Smooth muscle cell (in vitro differentiated cells): ENCODE results near the gene ARAP3. TPM values are rescaled to one million over a fixed set of nuclear protein-coding genes. Genes with fewer than 3 reads are reported as not detected.

Experiments used
- DNase-seq: peaks from one replicate; lab custom pipeline; 2025; ENCODE audit not compliant: unreplicated experiment; lab: John Stamatoyannopoulos, UW
- H2AFZ ChIP-seq: fragments of 200-600 bp; sonication (generic); 2 replicates; pipeline ENCODE4 v1.6.0; 2016; ENCODE audit warnings: antibody characterized with exemption, low read depth, mild to moderate bottlenecking
- H3F3A ChIP-seq: fragments of 200-600 bp; sonication (generic); 2 replicates; pipeline ENCODE4 v1.6.0; 2017; ENCODE audit warnings: antibody characterized with exemption, low read depth
- H3K27ac ChIP-seq: fragments of 200-600 bp; sonication (generic); 2 replicates; pipeline ENCODE4 v1.5.1; 2016; ENCODE audit warnings: low read depth, mild to moderate bottlenecking
- H3K27me3 ChIP-seq: fragments of 200-600 bp; sonication (generic); 2 replicates; pipeline ENCODE4 v1.6.1; 2016; ENCODE audit warnings: low read depth, mild to moderate bottlenecking
- H3K36me3 ChIP-seq: fragments of 200-600 bp; sonication (generic); 2 replicates; pipeline ENCODE4 v1.5.1; 2016; ENCODE audit warnings: low read depth
- H3K4me1 ChIP-seq: fragments of 200-600 bp; sonication (generic); 2 replicates; pipeline ENCODE4 v1.5.1; 2016; ENCODE audit warnings: low read depth
- H3K4me2 ChIP-seq: fragments of 200-600 bp; sonication (generic); 2 replicates; pipeline ENCODE4 v1.6.0; 2016; ENCODE audit warnings: mild to moderate bottlenecking
- H3K4me3 ChIP-seq: fragments of 200-600 bp; sonication (generic); 2 replicates; pipeline ENCODE4 v1.5.1; 2016; ENCODE audit warnings: mild to moderate bottlenecking
- H3K79me2 ChIP-seq: fragments of 200-600 bp; sonication (generic); 2 replicates; pipeline ENCODE4 v1.6.0; 2016; ENCODE audit warnings: low read depth, mild to moderate bottlenecking
- H3K9ac ChIP-seq: fragments of 200-600 bp; sonication (generic); 2 replicates; pipeline ENCODE4 v1.6.0; 2016; ENCODE audit warnings: low read depth
- H3K9me3 ChIP-seq: fragments of 200-600 bp; sonication (generic); replicated peaks from 2 replicates; pipeline ENCODE4 v1.5.1; 2016; ENCODE audit warnings: low read depth
- H4K20me1 ChIP-seq: fragments of 200-600 bp; sonication (generic); 2 replicates; pipeline ENCODE4 v1.6.0; 2016; ENCODE audit warnings: low read depth
- CTCF ChIP-seq: fragments of 200-600 bp; sonication (generic); IDR thresholded peaks from 2 replicates; pipeline ENCODE4 v1.5.1; 2017; ENCODE audit warnings: borderline replicate concordance, mild to moderate bottlenecking, antibody characterized with exemption; ENCODE audit not compliant: insufficient read depth, poor library complexity, severe bottlenecking
- WGBS: methylation state at CpG from one replicate; pipeline ENCODE4 v1.1.7; 2016; ENCODE audit warnings: low lambda C conversion rate; 5-methylcytosine and 5-hydroxymethylcytosine counted together
- polyA plus RNA-seq: library from polyadenylated mRNA; unstranded; fragments of >200 nt; fragmentation: Nextera tagmentation; extraction: Ambion mirVana; gene quantifications from 2 replicates; pipeline ENCODE4 v1.2.1, GENCODE V29; 2016
- total RNA-seq: library from RNA; depleted of rRNA; stranded (reverse); fragments of >200 nt; gene quantifications from 2 replicates; pipeline ENCODE4 v1.2.3, GENCODE V29; 2014

Gene ARAP3
- total and polyA plus RNA-seq, 2 experiments from 2014 or later = 9.4 to 11.1 TPM

GRCh38 chr5:141655020-141655419 lies 27.0 kb downstream of the ARAP3 start:
- H2AFZ ChIP-seq = no peak overlapping the region
- no peaks in the 10 kb centered on the region for H3K36me3 ChIP-seq
- WGBS = 92% methylated on average over 6 of the region's 7 CpGs
- no peaks in the 10 kb centered on the region for H3F3A ChIP-seq
- H3K4me2 ChIP-seq = no peak overlapping the region
- H3K27ac ChIP-seq = peak overlapping the region; percentile 38
- no peak for DNase-seq
- H3K79me2 ChIP-seq = no peaks in the 10 kb centered on the region
- H3K27me3 ChIP-seq = no peaks in the 10 kb centered on the region
- H4K20me1 ChIP-seq = no peaks in the 10 kb centered on the region
- no peaks in the 10 kb centered on the region for H3K9me3 ChIP-seq
- no peak overlapping the region for H3K9ac ChIP-seq
- TF ChIP-seq CTCF = no peak
- H3K4me1 ChIP-seq = peaks cover 3% of the 10 kb centered on the region
- H3K4me3 ChIP-seq = no peak overlapping the region

- 39% methylated on average over 2 of the region's 2 CpGs for WGBS
- H3K9me3 ChIP-seq = no peaks in the 10 kb centered on the region
- H3K36me3 ChIP-seq = no peaks in the 10 kb centered on the region
- peaks cover 3% of the 10 kb centered on the region for H3K4me1 ChIP-seq
- H3K27me3 ChIP-seq = no peaks in the 10 kb centered on the region
- H2AFZ ChIP-seq = no peak overlapping the region
- H3K4me3 ChIP-seq = no peak overlapping the region
- H3F3A ChIP-seq = no peaks in the 10 kb centered on the region
- no peak overlapping the region for H3K9ac ChIP-seq
- DNase-seq = no peak
- no peaks in the 10 kb centered on the region for H4K20me1 ChIP-seq
- peak overlapping the region; percentile 1 for H3K4me2 ChIP-seq
- peak overlapping the region; percentile 66 for H3K27ac ChIP-seq
- no peak for TF ChIP-seq CTCF
- H3K79me2 ChIP-seq = no peaks in the 10 kb centered on the region
Observed at GRCh38 chr5:141654298-141654697, 27.7 kb downstream of the ARAP3 start.

GRCh38 chr5:141651728-141652105 lies 30.3 kb downstream of the ARAP3 start:
- Histone ChIP-seq H3K27me3 (no peaks in the 10 kb centered on the region), H4K20me1 (no peaks in the 10 kb centered on the region), H3K9ac (peak overlapping the region; percentile 29), H3F3A (no peaks in the 10 kb centered on the region), H3K4me1 (peaks cover 3% of the 10 kb centered on the region), H3K36me3 (no peaks in the 10 kb centered on the region), H3K9me3 (no peaks in the 10 kb centered on the region), H3K27ac (no peak overlapping the region), H2AFZ (peak overlapping the region; percentile 70), H3K79me2 (no peaks in the 10 kb centered on the region), H3K4me3 (peak overlapping the region; percentile 66), H3K4me2 (peak overlapping the region; percentile 95)
- no peak for DNase-seq
- no peak for TF ChIP-seq CTCF
- 61% methylated on average over 9 of the region's 9 CpGs for WGBS

GRCh38 chr5:141650851-141651727 lies 30.9 kb downstream of the ARAP3 start, which contains the start of gene FCHSD1:
Gene FCHSD1 (minus strand): TSS chr5:141651418. CDS start chr5:141651368, 50 bp downstream.
- Histone ChIP-seq H3K4me3 (peak within 1 kb of the TSS; percentile 66), H2AFZ (peak within 1 kb of the TSS; percentile 70), H3K4me1 (peaks cover 3% of the 10 kb centered on the region), H3K27me3 (no peaks in the 10 kb centered on the region), H3K27ac (no peak within 1 kb of the TSS), H3K79me2 (no peaks in the 10 kb centered on the region), H3K4me2 (peak within 1 kb of the TSS; percentile 95), H3K9ac (peak within 1 kb of the TSS; percentile 58), H3F3A (no peaks in the 10 kb centered on the region), H3K36me3 (no peaks in the 10 kb centered on the region), H4K20me1 (no peaks in the 10 kb centered on the region), H3K9me3 (no peaks in the 10 kb centered on the region)
- no peak for TF ChIP-seq CTCF
- DNase-seq = peak; percentile 74
- WGBS = 7% methylated on average over 20 of the region's 50 CpGs
